ENCODE results near the gene ASIC4. TPM values are rescaled to one million over a fixed set of nuclear protein-coding genes. Genes with fewer than 3 reads are reported as not detected.

The ASIC4 gene
- total and polyA plus RNA-seq, 2 experiments from 2014 or later = 0.13 to 3.6 TPM

DNA sequence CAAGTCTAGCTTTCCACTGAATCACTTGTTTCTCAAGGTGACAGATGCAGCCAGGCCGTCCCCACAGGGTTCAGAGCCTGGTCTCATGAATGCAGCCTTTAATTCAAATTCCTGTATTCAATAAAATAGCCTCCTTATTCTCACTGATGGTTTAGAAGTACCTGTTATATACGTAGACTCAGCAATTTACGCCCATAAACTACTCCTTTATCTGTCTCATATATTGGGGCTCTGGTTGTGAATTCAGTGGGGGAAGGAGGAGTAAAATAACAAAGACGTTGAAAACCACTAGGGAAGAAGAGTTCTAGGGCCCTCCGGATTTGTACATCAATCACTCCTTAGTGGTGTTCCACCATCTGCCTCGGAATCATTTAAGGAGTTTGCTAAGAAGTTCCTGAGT lies 55.4 kb downstream of the ASIC4 start:
- H3K9me2 ChIP-seq (ENCODE audit: insufficient read depth) = no peaks in the 10 kb centered on the region
- DNase-seq (ENCODE audit: low spot score) = no peak
- no peak for ATAC-seq
- no peak overlapping the region for H3K27ac ChIP-seq (ENCODE audit: low read depth)
- Mint-ChIP-seq H3K27ac (no peak overlapping the region), H3K4me3 (peak overlapping the region; percentile 79), H3K36me3 (ENCODE audit: low read depth) (peaks cover 52% of the 10 kb centered on the region), H3K4me1 (peaks cover 50% of the 10 kb centered on the region), H3K27me3 (ENCODE audit: insufficient read depth, low read depth, poor library complexity) (peaks cover 30% of the 10 kb centered on the region), H3K9me3 (peaks cover 2% of the 10 kb centered on the region; the same call in 2 of the 3 replicates)
- peaks cover 13% of the 10 kb centered on the region for H3K27me3 ChIP-seq (ENCODE audit: insufficient read depth)
- H3K79me2 ChIP-seq (replicated peaks; ENCODE audit: insufficient read depth) = peaks cover 10% of the 10 kb centered on the region; the same call in 1 of the 2 replicates
- peaks cover 48% of the 10 kb centered on the region for H3K4me1 ChIP-seq (ENCODE audit: insufficient read depth)
- TF ChIP-seq EZH2 (IDR thresholded peaks at IDR 0.05; ENCODE audit: low read depth, unreplicated experiment) (peak; percentile 32), NANOG (IDR thresholded peaks at IDR 0.05; ENCODE audit: borderline replicate concordance) (no peak)
- no peaks in the 10 kb centered on the region for H4K20me1 ChIP-seq (replicated peaks; ENCODE audit: insufficient read depth)
- H3K4me2 ChIP-seq = peak overlapping the region; percentile 89
- peak overlapping the region; percentile 71 for H3K4me3 ChIP-seq
- peaks cover 2% of the 10 kb centered on the region; the same call in 1 of the 2 replicates for H3K36me3 ChIP-seq (ENCODE audit: insufficient read depth)
- no peak overlapping the region for H2AFZ ChIP-seq
- H3F3A ChIP-seq (replicated peaks; ENCODE audit: low read depth) = peaks cover 29% of the 10 kb centered on the region

DNA sequence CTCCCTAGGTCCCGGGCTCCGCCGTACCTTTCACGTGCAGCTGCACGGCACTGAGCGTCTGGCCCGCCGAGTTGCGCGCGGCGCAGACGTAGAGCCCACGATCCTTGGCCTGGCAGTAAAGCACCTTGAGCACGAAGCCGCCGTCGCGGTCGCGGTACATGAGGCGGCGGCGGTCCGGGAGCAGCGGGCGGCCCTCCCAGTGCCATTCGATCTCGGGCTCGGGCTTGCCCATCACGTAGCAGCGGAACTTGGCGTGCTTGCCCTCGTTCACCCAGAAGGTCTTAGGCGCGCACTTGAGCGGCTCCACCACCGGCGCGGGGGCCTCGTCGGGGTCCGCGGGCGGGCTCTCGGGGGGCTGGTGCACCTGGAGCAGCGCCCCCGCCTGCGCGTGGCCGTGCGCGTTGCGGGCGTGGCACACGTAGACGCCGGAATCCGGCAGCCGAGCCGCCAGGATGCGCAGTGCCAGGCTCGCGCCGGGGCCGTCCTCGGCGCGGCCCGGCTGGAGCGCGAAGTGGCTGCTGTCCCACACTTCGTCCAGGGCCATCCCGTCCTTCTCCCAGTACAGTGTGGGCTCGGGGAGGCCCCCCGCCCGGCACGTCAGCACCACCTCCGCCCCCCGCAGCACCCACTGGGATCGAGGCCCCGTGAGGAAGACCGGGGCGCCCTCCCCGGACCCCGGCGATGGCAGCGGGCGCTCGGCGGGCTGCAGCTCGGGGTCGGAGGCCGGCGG lies 56.1 kb downstream of the ASIC4 start:
- H3K79me2 ChIP-seq (replicated peaks; ENCODE audit: insufficient read depth) = peaks cover 10% of the 10 kb centered on the region; the same call in 1 of the 2 replicates
- H3K4me3 Mint-ChIP-seq = peak overlapping the region; percentile 79
- H3K36me3 Mint-ChIP-seq (ENCODE audit: low read depth) = peaks cover 45% of the 10 kb centered on the region
- H3K4me3 ChIP-seq = peak overlapping the region; percentile 71
- peaks cover 13% of the 10 kb centered on the region for H3K27me3 ChIP-seq (ENCODE audit: insufficient read depth)
- peaks cover 48% of the 10 kb centered on the region for H3K4me1 Mint-ChIP-seq
- H3F3A ChIP-seq (replicated peaks; ENCODE audit: low read depth) = peaks cover 23% of the 10 kb centered on the region
- H3K27ac ChIP-seq (ENCODE audit: low read depth) = no peak overlapping the region
- DNase-seq (ENCODE audit: low spot score) = peak; percentile 71
- no peak overlapping the region for H2AFZ ChIP-seq
- no peaks in the 10 kb centered on the region for H4K20me1 ChIP-seq (replicated peaks; ENCODE audit: insufficient read depth)
- H3K27ac Mint-ChIP-seq = peak overlapping the region; percentile 72
- H3K27me3 Mint-ChIP-seq (ENCODE audit: insufficient read depth, low read depth, poor library complexity) = peaks cover 33% of the 10 kb centered on the region
- H3K36me3 ChIP-seq (ENCODE audit: insufficient read depth) = no peaks in the 10 kb centered on the region; the same call in 1 of the 2 replicates
- H3K4me2 ChIP-seq = peak overlapping the region; percentile 89
- peaks cover 40% of the 10 kb centered on the region for H3K4me1 ChIP-seq (ENCODE audit: insufficient read depth)
- peaks cover 2% of the 10 kb centered on the region; the same call in 1 of the 3 replicates for H3K9me3 Mint-ChIP-seq
- peak; percentile 11 for ATAC-seq
- H3K9me2 ChIP-seq (ENCODE audit: insufficient read depth) = 0 out of 2 replicates have a peak, but pooled peaks cover 1% of the 10 kb centered on the region
- TF ChIP-seq ZNF462 (CRISPR knock-in tag; IDR thresholded peaks at IDR 0.05) = no peak
- TF ChIP-seq ZNF114 (CRISPR knock-in tag; IDR thresholded peaks at IDR 0.05) = no peak
- TF ChIP-seq ZNF331 (CRISPR knock-in tag; IDR thresholded peaks at IDR 0.05; ENCODE audit: low read depth) = no peak
- no peak for TF ChIP-seq CREB1 (CRISPR knock-in tag; IDR thresholded peaks at IDR 0.05; ENCODE audit: low read depth)
- no peak for TF ChIP-seq REST (IDR thresholded peaks at IDR 0.05; ENCODE audit: unreplicated experiment)
- no peak for TF ChIP-seq NANOG (IDR thresholded peaks at IDR 0.05; ENCODE audit: borderline replicate concordance)
- no peak for TF ChIP-seq STAT1 (IDR thresholded peaks at IDR 0.05; ENCODE audit: unreplicated experiment)
- TF ChIP-seq JUNB (IDR thresholded peaks at IDR 0.05; ENCODE audit: unreplicated experiment) = no peak
- TF ChIP-seq EZH2 (IDR thresholded peaks at IDR 0.05; ENCODE audit: low read depth, unreplicated experiment) = no peak
